Measurements from ENCODE around the gene FAM174C.

- TF ChIP-seq CTCF (IDR thresholded peaks at IDR 0.05) (no peak), POLR2A (IDR thresholded peaks at IDR 0.05) (no peak)
Measured at GRCh38 chr19:1232652-1233072, 42.7 kb upstream of the FAM174C start.
